GM10266 (cell line): ENCODE results near the gene RAI1.

ENCODE experiments used
- DNase-seq: peaks from one replicate; pipeline ENCODE4 v3.0.0; 2012; ENCODE audit errors: extremely low spot score
- CTCF ChIP-seq: IDR thresholded peaks from 2 replicates; pipeline ENCODE4 v1.5.1; 2012; ENCODE audit warnings: mild to moderate bottlenecking, low read depth; ENCODE audit not compliant: control insufficient read depth, insufficient read depth; ENCODE audit errors: missing control alignments

Gene RAI1

GRCh38 chr17:17842111-17842876, 161.0 kb downstream of the RAI1 start:
- TF ChIP-seq CTCF = no peak
- DNase-seq = no peak

- TF ChIP-seq CTCF = no peak
These were observed 161.8 kb downstream of the RAI1 start for GRCh38 chr17:17843096-17843495.

GRCh38 chr17:17844079-17844478, 162.8 kb downstream of the RAI1 start:
- DNase-seq = no peak
- TF ChIP-seq CTCF = no peak

More at GRCh38 chr17:17843096-17843495, 161.8 kb downstream of the RAI1 start:
- no peak for DNase-seq

- no peak for TF ChIP-seq CTCF
- DNase-seq = no peak
These were observed 163.2 kb downstream of the RAI1 start for GRCh38 chr17:17844500-17844899.

- TF ChIP-seq CTCF = no peak
- no peak for DNase-seq
These were observed 164.0 kb downstream of the RAI1 start for GRCh38 chr17:17845046-17845775.

- no peak for TF ChIP-seq CTCF
- DNase-seq = no peak
These were observed 164.7 kb downstream of the RAI1 start for GRCh38 chr17:17846003-17846402.

- no peak for DNase-seq
- no peak for TF ChIP-seq CTCF
These were observed 165.4 kb downstream of the RAI1 start for GRCh38 chr17:17846645-17847044.
